B cell (primary cell): ENCODE results near the gene AMFR. TPM values are rescaled to one million over a fixed set of nuclear protein-coding genes. Genes with fewer than 3 reads are reported as not detected.

Experiments used
- ATAC-seq: fragments of 200-7000 bp; cut with Tn5 transposase; one replicate; pipeline ENCODE4 v1.10.0; 2021; ENCODE audit warnings: low read depth, mild to moderate bottlenecking, moderate number of reproducible peaks, moderate library complexity
- CTCF ChIA-PET: fragments of 350-600 bp; sonication (Branson Sonifier 250); formaldehyde crosslinking; loops from one replicate; lab custom pipeline; 2021; ENCODE audit warnings: antibody characterized with exemption, inconsistent platforms; lab: Charles Lee
- POLR2A ChIA-PET: fragments of 350-600 bp; sonication (Branson Sonifier 250); formaldehyde crosslinking; loops from one replicate; lab custom pipeline; 2021; ENCODE audit warnings: antibody characterized with exemption; lab: Charles Lee
- DNase-seq: peaks from one replicate; pipeline ENCODE4 v3.0.0; 2013
- H2AFZ ChIP-seq: 2 replicates; pipeline ENCODE4 v1.6.1; 2012; ENCODE audit warnings: mild to moderate bottlenecking, low read depth, low read length; ENCODE audit not compliant: insufficient read depth, poor library complexity, severe bottlenecking
- H3K27ac ChIP-seq, 2 donors: 1 replicate in 1 of 2; 2 replicates in 1 of 2; pipeline ENCODE4 v1.5.1; 2012 to 2013; ENCODE audit warnings: low read length in 2 of 2, mild to moderate bottlenecking in 2 of 2, moderate library complexity in 1 of 2
- H3K27me3 ChIP-seq, 4 experiments: fragments of 200-600 bp in 1 of 4; sonication (generic) in 1 of 4; replicated peaks in 1 of 4; 1 replicate in 2 of 4; 2 replicates in 2 of 4; pipeline versions ENCODE4 v1.6.1 to v1.7.0; 2013 to 2016; ENCODE audit warnings: low read length in 3 of 4, mild to moderate bottlenecking in 2 of 4, mixed read lengths in 1 of 4, moderate library complexity in 1 of 4; ENCODE audit not compliant: insufficient read depth in 4 of 4, control insufficient read depth in 3 of 4; ENCODE audit errors: control extremely low read depth in 1 of 4
- H3K36me3 ChIP-seq, 2 experiments: replicated peaks in 1 of 2; 1 replicate in 1 of 2; 2 replicates in 1 of 2; pipeline versions ENCODE4 v1.6.1 to v1.7.1; 2013; ENCODE audit warnings: low read length in 1 of 2; ENCODE audit not compliant: insufficient read depth in 2 of 2, control insufficient read depth in 1 of 2; ENCODE audit errors: control extremely low read depth in 1 of 2, extremely low read depth in 1 of 2
- H3K4me1 ChIP-seq, 2 donors: fragments of 200-600 bp in 1 of 2; sonication (generic) in 1 of 2; 1 replicate in 1 of 2; 2 replicates in 1 of 2; pipeline versions ENCODE4 v1.5.1 to v1.6.1; 2013 to 2017; ENCODE audit warnings: low read length in 2 of 2; ENCODE audit not compliant: control insufficient read depth in 2 of 2, insufficient read depth in 2 of 2
- H3K4me2 ChIP-seq: replicated peaks from 2 replicates; pipeline ENCODE3; 2012; ENCODE audit warnings: mild to moderate bottlenecking, low read depth, low read length; ENCODE audit not compliant: poor library complexity, severe bottlenecking
- H3K4me3 ChIP-seq, 5 experiments: fragments of 200-600 bp in 1 of 5; sonication (generic) in 1 of 5; 1 replicate in 3 of 5; 2 replicates in 2 of 5; pipeline versions ENCODE4 v1.5.1 to v1.7.0; 2011 to 2016; ENCODE audit warnings: low read length in 4 of 5, mild to moderate bottlenecking in 4 of 5, low read depth in 2 of 5, control low read depth in 1 of 5, moderate library complexity in 1 of 5; ENCODE audit not compliant: insufficient read depth in 1 of 5; ENCODE audit errors: control extremely low read depth in 1 of 5, extremely low read depth in 1 of 5
- H3K79me2 ChIP-seq: fragments of 200-600 bp; sonication (generic); one replicate; pipeline ENCODE4 v1.6.0; 2016; ENCODE audit warnings: low read length; ENCODE audit not compliant: control insufficient read depth, insufficient read depth
- H3K9ac ChIP-seq: fragments of 200-600 bp; sonication (generic); 2 replicates; pipeline ENCODE4 v1.6.1; 2017; ENCODE audit warnings: mild to moderate bottlenecking, low read length, moderate library complexity
- H3K9me3 ChIP-seq, 3 donors: one replicate each; pipeline versions ENCODE4 v1.6.1 to v1.7.1; 2013; ENCODE audit warnings: low read length in 2 of 3; ENCODE audit not compliant: control insufficient read depth in 2 of 3, insufficient read depth in 1 of 3; ENCODE audit errors: control extremely low read depth in 1 of 3
- H4K20me1 ChIP-seq: 2 replicates; pipeline ENCODE4 v1.6.0; 2012; ENCODE audit warnings: mild to moderate bottlenecking, low read length; ENCODE audit not compliant: insufficient read depth, control insufficient read depth, poor library complexity, severe bottlenecking
- H3K27ac Mint-ChIP-seq: one replicate; pipeline ENCODE4 v1.8.0; 2021; ENCODE audit warnings: mixed read lengths
- H3K27me3 Mint-ChIP-seq: one replicate; pipeline ENCODE4 v1.8.0; 2021; ENCODE audit warnings: mixed read lengths
- H3K4me1 Mint-ChIP-seq: one replicate; pipeline ENCODE4 v1.8.0; 2021; ENCODE audit warnings: mixed read lengths
- H3K4me3 Mint-ChIP-seq: one replicate; pipeline ENCODE4 v1.8.0; 2021; ENCODE audit warnings: mixed read lengths
- H3K9me3 Mint-ChIP-seq: one replicate; pipeline ENCODE4 v1.8.0; 2022; ENCODE audit warnings: mixed read lengths; ENCODE audit not compliant: insufficient read depth
- CTCF ChIP-seq: fragments of 200-600 bp; IDR thresholded peaks from one replicate; pipeline ENCODE4 v1.8.0; 2022; ENCODE audit warnings: antibody characterized with exemption, mild to moderate bottlenecking
- EZH2 ChIP-seq: IDR thresholded peaks from 2 replicates; pipeline ENCODE4 v1.6.1; 2012; ENCODE audit warnings: borderline replicate concordance, low read depth, mild to moderate bottlenecking, moderate library complexity, low read length; ENCODE audit not compliant: insufficient read depth, poor library complexity, severe bottlenecking
- WGBS: methylation state at CpG from one replicate; pipeline ENCODE4 v1.1.5; 2013; ENCODE audit warnings: missing lambda C conversion rate; ENCODE audit not compliant: insufficient coverage; 5-methylcytosine and 5-hydroxymethylcytosine counted together
- intact Hi-C: fragments of 100-400 bp; cut with micrococcal nuclease; formaldehyde crosslinking; loops from one replicate; pipeline ENCODE4 v1.10.0; 2022
- polyA plus RNA-seq: library from polyadenylated mRNA; depleted of rRNA; stranded (reverse); fragments of >200 nt; gene quantifications from 2 replicates; pipeline ENCODE4 v1.2.3, GENCODE V29; 2012
- total RNA-seq, 2 donors: library from RNA; stranded (reverse); fragments of 120-200 nt in 1 of 2; gene quantifications; 1 replicate in 1 of 2; 2 replicates in 1 of 2; pipeline versions ENCODE4 v1.2.3 to v1.2.4, GENCODE V29; 2013 to 2022

The AMFR gene
- total and polyA plus RNA-seq, 2 donors (not counting 1 experiment from before 2014, with no cell fraction given): 118 to 225 TPM

GRCh38 chr16:56389554-56389953 lies 35.8 kb downstream of the AMFR start:
- ATAC-seq (no peak), DNase-seq (no peak)
- Mint-ChIP-seq H3K4me1 (peaks cover 3% of the 10 kb centered on the region), H3K4me3 (no peak overlapping the region), H3K9me3 (no peaks in the 10 kb centered on the region), H3K27ac (no peak overlapping the region), H3K27me3 (no peaks in the 10 kb centered on the region)
- Histone ChIP-seq H3K4me2 (no peak overlapping the region), H4K20me1 (peaks cover 32% of the 10 kb centered on the region), H3K79me2 (peaks cover 33% of the 10 kb centered on the region), H3K27ac (no peak overlapping the region), H3K9ac (no peak overlapping the region), H3K27me3 (no peaks in the 10 kb centered on the region), H3K36me3 (peaks cover 11 to 68% of the 10 kb centered on the region in 2 experiments), H3K4me3 (no peak overlapping the region), H2AFZ (no peak overlapping the region), H3K9me3 (no peaks in the 10 kb centered on the region), H3K4me1 (no peaks in the 10 kb centered on the region)
- ChIA-PET CTCF (interaction anchor here (1.4 kb wide), 1 partner anchor 33 kb away, joined by 4 read pairs; no protein-coding TSS in a partner anchor), POLR2A (no interaction called here)
- TF ChIP-seq CTCF (no peak), EZH2 (no peak)
- intact Hi-C loops: no loop called here
- 98% methylated on average over 3 of the region's 3 CpGs for WGBS

GRCh38 chr16:56388209-56388608 lies 37.1 kb downstream of the AMFR start:
- no peak overlapping the region for H3K4me2 ChIP-seq
- Mint-ChIP-seq H3K4me3 (no peak overlapping the region), H3K4me1 (no peaks in the 10 kb centered on the region), H3K27me3 (no peaks in the 10 kb centered on the region), H3K27ac (no peak overlapping the region), H3K9me3 (no peaks in the 10 kb centered on the region)
- H3K9me3 ChIP-seq: no peaks in the 10 kb centered on the region
- no peak for ATAC-seq
- peaks cover 42% of the 10 kb centered on the region for H4K20me1 ChIP-seq
- TF ChIP-seq CTCF (no peak), EZH2 (no peak)
- H3K9ac ChIP-seq: no peak overlapping the region
- ChIA-PET CTCF (interaction anchor here (0.5 to 0.7 kb wide), 2 partner anchors 314 to 406 kb away, joined by 3 to 5 read pairs; no protein-coding TSS in a partner anchor), POLR2A (no interaction called here)
- no peaks in the 10 kb centered on the region for H3K27me3 ChIP-seq
- intact Hi-C loops: no loop called here
- no peak overlapping the region for H3K4me3 ChIP-seq
- no peak overlapping the region for H2AFZ ChIP-seq
- H3K27ac ChIP-seq: no peak overlapping the region
- peaks cover 46% of the 10 kb centered on the region for H3K79me2 ChIP-seq
- DNase-seq: no peak
- no peaks in the 10 kb centered on the region for H3K4me1 ChIP-seq
- peaks cover 13 to 79% of the 10 kb centered on the region in 2 experiments for H3K36me3 ChIP-seq
